H1 (cell line): Measurements from ENCODE around the gene MAPRE3. TPM values are rescaled to one million over a fixed set of nuclear protein-coding genes. Genes with fewer than 3 reads are reported as not detected.

Source experiments
- CTCF ChIA-PET: fragments of 300-600 bp; sonication (Branson Sonifier 250); formaldehyde crosslinking; loops from one replicate; lab custom pipeline; 2021; ENCODE audit not compliant: partially characterized antibody; lab: Charles Lee
- POLR2A ChIA-PET: fragments of 300-600 bp; sonication (Branson Sonifier 250); formaldehyde crosslinking; loops from one replicate; lab custom pipeline; 2021; ENCODE audit warnings: inconsistent platforms; ENCODE audit not compliant: partially characterized antibody; lab: Charles Lee
- DNase-seq, 2 experiments: peaks; one replicate each; pipeline versions ENCODE4 v3.0.0 to v3.0.0-alpha.2; 2010 to 2022; ENCODE audit warnings: low spot score in 2 of 2, low read depth in 1 of 2, mixed read lengths in 1 of 2
- FAIRE-seq: peaks from 2 replicates; lab custom pipeline; 2011; peaks lifted over from hg19 to GRCh38; lab: Jason Lieb, UNC
- H2AFZ ChIP-seq: 2 replicates; pipeline ENCODE4 v1.8.1; 2012; ENCODE audit warnings: low read length, inconsistent platforms
- H2AK5ac ChIP-seq: 2 replicates; pipeline ENCODE4 v1.6.1; 2013; ENCODE audit warnings: low read depth, low read length
- H2BK120ac ChIP-seq: replicated peaks from 2 replicates; pipeline ENCODE3; 2013; ENCODE audit warnings: low read depth, low read length, inconsistent platforms
- H2BK12ac ChIP-seq: 2 replicates; pipeline ENCODE4 v1.6.1; 2013; ENCODE audit warnings: low read depth, low read length
- H2BK15ac ChIP-seq: 2 replicates; pipeline ENCODE4 v1.6.1; 2013; ENCODE audit warnings: low read length
- H2BK20ac ChIP-seq: 2 replicates; pipeline ENCODE4 v1.6.1; 2013; ENCODE audit warnings: low read length
- H2BK5ac ChIP-seq: 2 replicates; pipeline ENCODE4 v1.6.1; 2013; ENCODE audit warnings: low read depth, low read length
- H3K14ac ChIP-seq: 2 replicates; pipeline ENCODE4 v1.6.1; 2013; ENCODE audit warnings: inconsistent platforms; ENCODE audit not compliant: insufficient read length
- H3K18ac ChIP-seq: 2 replicates; pipeline ENCODE4 v1.6.1; 2013; ENCODE audit warnings: low read length; ENCODE audit errors: extremely low read depth
- H3K23ac ChIP-seq: 2 replicates; pipeline ENCODE4 v1.6.1; 2013; ENCODE audit warnings: inconsistent platforms; ENCODE audit not compliant: insufficient read length
- H3K23me2 ChIP-seq: 2 replicates; pipeline ENCODE4 v1.6.1; 2013; ENCODE audit warnings: low read depth, low read length
- H3K27ac ChIP-seq: 2 replicates; pipeline ENCODE4 v1.6.1; 2011; ENCODE audit warnings: low read depth, low read length, inconsistent platforms
- H3K27me3 ChIP-seq, 4 experiments: replicated peaks in 1 of 4; 1 replicate in 1 of 4; 2 replicates in 3 of 4; pipeline versions ENCODE4 v1.6.1 to v1.8.1; 2011 to 2013; ENCODE audit warnings: low read length in 3 of 4, mild to moderate bottlenecking in 3 of 4, inconsistent platforms in 2 of 4, mixed read lengths in 2 of 4, moderate library complexity in 1 of 4; ENCODE audit not compliant: control insufficient read depth in 3 of 4, insufficient read depth in 3 of 4; ENCODE audit errors: extremely low read depth in 1 of 4
- H3K36me3 ChIP-seq, 4 experiments: 2 replicates each; pipeline versions ENCODE4 v1.6.1 to v1.8.1; 2011 to 2013; ENCODE audit warnings: mild to moderate bottlenecking in 4 of 4, low read length in 3 of 4, moderate library complexity in 2 of 4, control low read depth in 1 of 4, inconsistent platforms in 1 of 4; ENCODE audit not compliant: insufficient read depth in 4 of 4, control insufficient read depth in 2 of 4
- H3K4ac ChIP-seq: replicated peaks from 2 replicates; pipeline ENCODE3; 2013; ENCODE audit warnings: low read length, low read depth, mixed read lengths, inconsistent platforms; ENCODE audit not compliant: insufficient read length
- H3K4me1 ChIP-seq, 4 experiments: replicated peaks in 1 of 4; 1 replicate in 1 of 4; 2 replicates in 3 of 4; pipeline versions ENCODE4 v1.6.1 to v1.8.1; 2011 to 2013; ENCODE audit warnings: low read length in 3 of 4, inconsistent platforms in 2 of 4, mixed read lengths in 1 of 4; ENCODE audit not compliant: insufficient read depth in 4 of 4, control insufficient read depth in 3 of 4
- H3K4me2 ChIP-seq, 2 experiments: 2 replicates each; pipeline versions ENCODE4 v1.6.1 to v1.8.1; 2011 to 2013; ENCODE audit warnings: low read depth in 2 of 2, low read length in 2 of 2, control low read depth in 1 of 2, inconsistent platforms in 1 of 2, mild to moderate bottlenecking in 1 of 2; ENCODE audit not compliant: insufficient read depth in 1 of 2
- H3K4me3 ChIP-seq, 4 experiments: fragments of 200-600, 300-600 bp in 1 of 4; sonication (generic), shearing (Covaris generic), sonication (Bioruptor Twin) in 1 of 4; 2 replicates each; pipeline versions ENCODE4 v1.5.1 to v1.8.1; 2011 to 2016; ENCODE audit warnings: low read length in 4 of 4, low read depth in 3 of 4, control low read depth in 2 of 4, inconsistent platforms in 2 of 4, mild to moderate bottlenecking in 2 of 4, mixed read lengths in 1 of 4, moderate library complexity in 1 of 4; ENCODE audit not compliant: insufficient read depth in 2 of 4; ENCODE audit errors: extremely low read depth in 1 of 4
- H3K56ac ChIP-seq: replicated peaks from 2 replicates; pipeline ENCODE3; 2013; ENCODE audit warnings: low read depth, mild to moderate bottlenecking, mixed read lengths, low read length, inconsistent platforms; ENCODE audit not compliant: insufficient read length
- H3K79me1 ChIP-seq: 2 replicates; pipeline ENCODE4 v1.6.1; 2013; ENCODE audit warnings: low read depth, low read length, control low read depth
- H3K79me2 ChIP-seq, 2 experiments: 2 replicates each; pipeline versions ENCODE4 v1.6.1 to v1.8.1; 2012 to 2013; ENCODE audit warnings: low read length in 2 of 2, mild to moderate bottlenecking in 2 of 2, inconsistent platforms in 1 of 2; ENCODE audit not compliant: insufficient read depth in 2 of 2, control insufficient read depth in 1 of 2
- H3K9ac ChIP-seq, 4 experiments: replicated peaks in 1 of 4; 1 replicate in 1 of 4; 2 replicates in 3 of 4; pipeline versions ENCODE4 v1.6.1 to v1.8.1; 2011 to 2013; ENCODE audit warnings: low read depth in 3 of 4, low read length in 3 of 4, control low read depth in 2 of 4, mild to moderate bottlenecking in 2 of 4, moderate library complexity in 2 of 4, inconsistent platforms in 1 of 4; ENCODE audit errors: extremely low read depth in 1 of 4
- H3K9me3 ChIP-seq, 2 experiments: 2 replicates each; pipeline versions ENCODE4 v1.6.1 to v1.8.1; 2012 to 2013; ENCODE audit warnings: mild to moderate bottlenecking in 2 of 2, moderate library complexity in 2 of 2, control low read depth in 1 of 2, inconsistent platforms in 1 of 2, low read depth in 1 of 2, low read length in 1 of 2, mixed read lengths in 1 of 2; ENCODE audit not compliant: insufficient read depth in 2 of 2
- H4K20me1 ChIP-seq, 2 experiments: replicated peaks in 1 of 2; 2 replicates each; pipeline versions ENCODE3 to v1.8.1; 2011 to 2013; ENCODE audit warnings: inconsistent platforms in 2 of 2, low read length in 2 of 2, mild to moderate bottlenecking in 1 of 2; ENCODE audit not compliant: insufficient read depth in 2 of 2, control insufficient read depth in 1 of 2
- H4K5ac ChIP-seq: 2 replicates; pipeline ENCODE4 v1.6.1; 2013; ENCODE audit warnings: low read length, low read depth, mixed read lengths, inconsistent platforms; ENCODE audit not compliant: insufficient read length
- H4K8ac ChIP-seq: 2 replicates; pipeline ENCODE4 v1.8.0; 2013; ENCODE audit warnings: mild to moderate bottlenecking, moderate library complexity, low read length, inconsistent platforms; ENCODE audit not compliant: insufficient read depth; ENCODE audit errors: extremely low read depth
- H4K91ac ChIP-seq: replicated peaks from 2 replicates; pipeline ENCODE3; 2013; ENCODE audit warnings: low read length, mixed read lengths, inconsistent platforms; ENCODE audit not compliant: insufficient read length
- CTBP2 ChIP-seq: IDR thresholded peaks from 2 replicates; pipeline ENCODE4 v1.7.0; 2011; ENCODE audit warnings: borderline replicate concordance, mild to moderate bottlenecking, moderate library complexity, mixed read lengths, low read length; ENCODE audit not compliant: insufficient read depth, insufficient read length
- GTF2F1 ChIP-seq: IDR thresholded peaks from 2 replicates; pipeline ENCODE4 v1.6.1; 2012; ENCODE audit warnings: low read depth, low read length, improper control_type of control experiment, borderline replicate concordance
- JUN ChIP-seq: IDR thresholded peaks from 2 replicates; pipeline ENCODE4 v1.6.1; 2011; ENCODE audit warnings: low read depth, mild to moderate bottlenecking, improper control_type of control experiment, low read length
- JUND ChIP-seq: IDR thresholded peaks from 2 replicates; pipeline ENCODE4 v1.6.1; 2011; ENCODE audit warnings: mild to moderate bottlenecking, improper control_type of control experiment, low read length
- KDM4A ChIP-seq: IDR thresholded peaks from one replicate; pipeline ENCODE4 v1.7.1; 2012; ENCODE audit warnings: low read depth, mild to moderate bottlenecking, moderate library complexity, low read length, inconsistent platforms; ENCODE audit not compliant: severe bottlenecking
- MAX ChIP-seq: IDR thresholded peaks from 2 replicates; pipeline ENCODE4 v1.6.1; 2012; ENCODE audit warnings: inconsistent platforms
- NRF1 ChIP-seq: IDR thresholded peaks from 2 replicates; pipeline ENCODE4 v1.6.1; 2011; ENCODE audit warnings: mild to moderate bottlenecking, low read depth, low read length, improper control_type of control experiment
- POLR2A ChIP-seq, 2 experiments: IDR thresholded peaks; 1 replicate in 1 of 2; 2 replicates in 1 of 2; pipeline ENCODE4 v1.6.1; 2011; ENCODE audit warnings: low read depth in 2 of 2, low read length in 2 of 2, mild to moderate bottlenecking in 2 of 2; ENCODE audit errors: control extremely low read depth in 1 of 2
- RBBP5 ChIP-seq: IDR thresholded peaks from 2 replicates; pipeline ENCODE4 v1.7.1; 2012; ENCODE audit warnings: low read depth, mild to moderate bottlenecking, inconsistent platforms, low read length, moderate library complexity, borderline replicate concordance
- RFX5 ChIP-seq: IDR thresholded peaks from 2 replicates; pipeline ENCODE4 v1.6.1; 2011; ENCODE audit warnings: low read depth, low read length, improper control_type of control experiment, borderline replicate concordance
- SIX5 ChIP-seq: IDR thresholded peaks from 2 replicates; pipeline ENCODE4 v1.6.1; 2011; ENCODE audit warnings: mild to moderate bottlenecking, low read depth, low read length
- SP2 ChIP-seq: IDR thresholded peaks from 2 replicates; pipeline ENCODE4 v1.6.1; 2012; ENCODE audit warnings: mild to moderate bottlenecking, low read length, inconsistent platforms
- SUZ12 ChIP-seq: fragments of 200-600 bp; sonication (generic); IDR thresholded peaks from 2 replicates; pipeline ENCODE4 v1.6.1; 2012; ENCODE audit warnings: mild to moderate bottlenecking, inconsistent platforms, low read length, moderate library complexity, mixed read lengths
- WGBS, 2 experiments: shearing (Covaris generic) in 1 of 2; methylation state at CpG; one replicate each; pipeline versions ENCODE4 v1.1.6 to v1.1.7; 2013 to 2015; ENCODE audit warnings: low lambda C conversion rate in 2 of 2, mixed read lengths in 2 of 2, inconsistent platforms in 1 of 2, low coverage in 1 of 2, missing lambda C conversion rate in 1 of 2; ENCODE audit not compliant: insufficient replicate concordance in 2 of 2, insufficient coverage in 1 of 2, insufficient read length in 1 of 2; ENCODE audit errors: extremely low coverage in 1 of 2, missing lambda C conversion rate in 1 of 2; 5-methylcytosine and 5-hydroxymethylcytosine counted together
- polyA plus RNA-seq, 7 experiments: library from polyadenylated mRNA; depleted of rRNA in 3 of 7; stranded (reverse) in 5 of 7; unstranded in 2 of 7; fragments of >200 nt in 5 of 7; fragments of 200-250 nt in 2 of 7; gene quantifications; 1 replicate in 5 of 7; 2 replicates in 1 of 7; 4 replicates in 1 of 7; pipeline versions ENCODE4 v1.2.1 to v1.2.3, GENCODE V29; 2011 to 2013; ENCODE audit warnings: missing spikeins in 2 of 7, mixed read lengths in 2 of 7
- total RNA-seq: library from RNA; stranded (reverse); fragmentation: NEBNext Ultra II Directional; extraction: Animal tissue kit (Norgen Biotek cat#: 25700); gene quantifications from 2 replicates; pipeline ENCODE4 v1.2.1, GENCODE V29; 2021
- TF ChIP-seq, protein P1 (sequence below): IDR thresholded peaks from 2 replicates; pipeline ENCODE4 v1.6.1; 2011; ENCODE audit warnings: low read depth, mild to moderate bottlenecking, low read length; ENCODE audit not compliant: insufficient read depth

The MAPRE3 gene
- total and polyA plus RNA-seq, 2 of the 8 experiments (the other 6 are each of a cell fraction or from before 2014, with no cell fraction given), result 4.9 to 6.6 TPM

DNA sequence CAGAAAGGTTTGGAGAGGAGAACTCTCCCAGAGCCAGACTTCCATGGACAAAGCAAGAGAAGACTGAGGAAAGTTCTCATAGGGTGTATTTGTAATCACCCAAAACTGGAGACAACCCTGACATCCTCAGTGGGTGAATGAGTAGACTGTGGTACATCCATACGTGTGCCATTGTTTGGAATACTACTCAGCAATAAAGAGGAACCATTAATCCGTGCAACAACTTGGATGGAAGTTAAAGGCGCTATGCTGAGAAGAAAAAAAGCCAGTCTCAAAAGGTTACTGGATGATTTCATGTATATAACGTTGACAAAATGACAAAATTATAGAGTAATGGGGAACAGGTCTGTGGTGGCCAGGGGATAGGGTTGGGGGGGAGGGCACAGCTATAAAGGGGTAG lies 38.2 kb downstream of the MAPRE3 start:
- Histone ChIP-seq H2BK15ac (no peak overlapping the region), H3K4me2 (no peak overlapping the region), H2BK20ac (no peak overlapping the region), H3K4ac (no peak overlapping the region), H3K23me2 (no peaks in the 10 kb centered on the region), H3K27ac (no peak overlapping the region), H3K23ac (no peak overlapping the region), H3K4me1 (no peaks in the 10 kb centered on the region), H4K8ac (no peak overlapping the region), H4K20me1 (no peaks in the 10 kb centered on the region), H4K5ac (no peak overlapping the region), H3K79me1 (no peaks in the 10 kb centered on the region), H3K14ac (no peak overlapping the region), H3K9ac (no peak overlapping the region), H2AK5ac (no peak overlapping the region), H3K4me3 (no peak overlapping the region), H3K27me3 (no peaks in the 10 kb centered on the region), H3K79me2 (no peaks in the 10 kb centered on the region), H4K91ac (no peak overlapping the region), H2BK120ac (no peak overlapping the region), H2BK12ac (no peak overlapping the region), H3K9me3 (peaks cover 13 to 15% of the 10 kb centered on the region in 2 experiments), H3K36me3 (no peaks in the 10 kb centered on the region), H2AFZ (no peak overlapping the region), H3K56ac (no peak overlapping the region), H3K18ac (no peak overlapping the region), H2BK5ac (no peak overlapping the region)
- CTCF ChIA-PET, result interaction anchor here (1.7 to 12.3 kb wide), 2 partner anchors 13 to 49 kb away, joined by 5 to 416 read pairs; partner anchors contain the start of gene MAPRE3
- POLR2A ChIA-PET, result no interaction called here
- DNase-seq, result no peak
- 86% methylated on average over 4 of the region's 4 CpGs; no CpG with 5 or more reads in 1 of the 2 experiments for WGBS, 2 experiments
- FAIRE-seq, result no peak
- TF ChIP-seq NRF1 (no peak), KDM4A (no peak), MAX (no peak), CTBP2 (no peak), RFX5 (no peak), RBBP5 (no peak), JUND (no peak), GTF2F1 (no peak), POLR2A (IDR thresholded peaks at IDR 0.05; ENCODE audit: control extremely low read depth in 1 of 2, low read depth in 2 of 2, low read length in 2 of 2) (no peak), JUN (no peak), SIX5 (no peak), SP2 (no peak), SUZ12 (no peak)
- TF ChIP-seq, protein P1, sequence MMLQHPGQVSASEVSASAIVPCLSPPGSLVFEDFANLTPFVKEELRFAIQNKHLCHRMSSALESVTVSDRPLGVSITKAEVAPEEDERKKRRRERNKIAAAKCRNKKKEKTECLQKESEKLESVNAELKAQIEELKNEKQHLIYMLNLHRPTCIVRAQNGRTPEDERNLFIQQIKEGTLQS, result no peak
